RWPE1 (cell line): ENCODE measurements around the gene S100A16.

ENCODE experiments used
- CTCF ChIA-PET: fragments of 350-600 bp; sonication (Branson Sonifier 250); formaldehyde crosslinking; extraction: SDS; loops from one replicate; lab custom pipeline; 2021; lab: Yijun Ruan, JAX
- POLR2A ChIA-PET: fragments of 400-600 bp; formaldehyde crosslinking; extraction: SDS; loops from one replicate; lab custom pipeline; 2020; ENCODE audit warnings: antibody characterized with exemption; ENCODE audit not compliant: low non-redundant PET; lab: Yijun Ruan, JAX
- DNase-seq: peaks from one replicate; pipeline ENCODE4 v3.0.0; 2012; ENCODE audit warnings: low spot score
- H3K27ac ChIP-seq: fragments of 450-650 bp; 2 replicates; pipeline ENCODE4 v1.5.1; 2017
- TF ChIP-seq, protein P1 (sequence below): fragments of 450-650 bp; conservative IDR thresholded peaks from 2 replicates; pipeline ENCODE4 v1.5.1; 2017; ENCODE audit warnings: low read depth, mild to moderate bottlenecking

S100A16 gene

DNA sequence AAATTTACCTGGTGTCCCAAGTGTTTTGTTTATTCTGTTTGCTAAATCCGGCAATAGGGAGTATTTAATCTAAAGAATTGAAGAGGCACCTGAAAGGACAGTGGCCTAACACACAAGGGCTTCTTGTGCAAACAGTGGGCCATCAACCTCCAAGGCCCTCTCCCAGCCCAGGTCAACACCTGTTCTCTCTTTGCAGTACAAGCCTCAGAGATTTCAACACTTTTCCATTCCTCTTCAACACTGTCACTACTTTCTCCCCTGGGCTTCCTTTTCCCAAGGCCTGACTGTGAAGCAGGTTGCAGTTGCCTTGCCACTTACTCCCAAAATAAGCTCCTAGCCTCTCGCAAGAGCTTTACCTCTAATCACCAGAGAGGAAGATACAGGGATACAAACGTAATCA is 42.4 kb upstream of the S100A16 start:
- ChIA-PET CTCF (no interaction called here), POLR2A (no interaction called here)
- TF ChIP-seq, protein P1, sequence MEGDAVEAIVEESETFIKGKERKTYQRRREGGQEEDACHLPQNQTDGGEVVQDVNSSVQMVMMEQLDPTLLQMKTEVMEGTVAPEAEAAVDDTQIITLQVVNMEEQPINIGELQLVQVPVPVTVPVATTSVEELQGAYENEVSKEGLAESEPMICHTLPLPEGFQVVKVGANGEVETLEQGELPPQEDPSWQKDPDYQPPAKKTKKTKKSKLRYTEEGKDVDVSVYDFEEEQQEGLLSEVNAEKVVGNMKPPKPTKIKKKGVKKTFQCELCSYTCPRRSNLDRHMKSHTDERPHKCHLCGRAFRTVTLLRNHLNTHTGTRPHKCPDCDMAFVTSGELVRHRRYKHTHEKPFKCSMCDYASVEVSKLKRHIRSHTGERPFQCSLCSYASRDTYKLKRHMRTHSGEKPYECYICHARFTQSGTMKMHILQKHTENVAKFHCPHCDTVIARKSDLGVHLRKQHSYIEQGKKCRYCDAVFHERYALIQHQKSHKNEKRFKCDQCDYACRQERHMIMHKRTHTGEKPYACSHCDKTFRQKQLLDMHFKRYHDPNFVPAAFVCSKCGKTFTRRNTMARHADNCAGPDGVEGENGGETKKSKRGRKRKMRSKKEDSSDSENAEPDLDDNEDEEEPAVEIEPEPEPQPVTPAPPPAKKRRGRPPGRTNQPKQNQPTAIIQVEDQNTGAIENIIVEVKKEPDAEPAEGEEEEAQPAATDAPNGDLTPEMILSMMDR, result no peak

GRCh38 chr1:153652805-153653500 is 40.0 kb upstream of the S100A16 start:
- DNase-seq, result peak; percentile 44
- CTCF ChIA-PET, result no interaction called here
- H3K27ac ChIP-seq, result peak overlapping the region; percentile 50; the same call in 1 of the 2 replicates
- POLR2A ChIA-PET, result interaction anchor here (1.0 kb wide), 1 partner anchor 26 kb away, joined by 3 read pairs; no protein-coding TSS in a partner anchor
- TF ChIP-seq, protein P1, result no peak

More for the DNA sequence above, 42.4 kb upstream of the S100A16 start:
- no peak overlapping the region for H3K27ac ChIP-seq
- DNase-seq, result no peak

DNA sequence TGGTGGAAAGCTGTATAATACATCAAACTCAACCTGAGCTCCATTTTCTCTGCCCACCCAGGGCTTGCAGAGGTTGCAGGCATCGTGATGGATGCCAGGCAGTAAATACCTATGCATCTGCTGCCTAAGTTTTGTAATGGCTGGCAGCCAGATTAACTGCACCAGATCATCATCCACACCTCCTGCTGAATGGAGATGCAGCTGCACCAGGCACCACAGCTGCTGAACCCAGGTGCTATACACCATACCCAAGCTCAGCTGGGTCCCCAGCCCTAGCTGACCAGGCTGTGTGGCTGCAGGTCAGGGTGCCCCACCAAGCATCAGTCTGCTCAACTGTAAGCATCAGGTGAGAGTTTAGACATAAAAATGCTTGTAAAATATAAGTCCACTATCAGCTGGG is 38.8 kb upstream of the S100A16 start:
- DNase-seq, result no peak
- ChIA-PET CTCF (no interaction called here), POLR2A (interaction anchor here (0.6 kb wide), 1 partner anchor 12 kb away, joined by 3 read pairs; no protein-coding TSS in a partner anchor)
- TF ChIP-seq, protein P1, result no peak
- H3K27ac ChIP-seq, result no peak overlapping the region

GRCh38 chr1:153649863-153650235 is 36.9 kb upstream of the S100A16 start:
- no peak for DNase-seq
- H3K27ac ChIP-seq, result peak overlapping the region; percentile 44
- TF ChIP-seq, protein P1, result no peak
- CTCF ChIA-PET, result interaction anchor here (0.5 kb wide), 1 partner anchor 34 kb away, joined by 3 read pairs; the partner anchor contains the start of gene S100A14
- POLR2A ChIA-PET, result no interaction called here

GRCh38 chr1:153649137-153649862 is 36.4 kb upstream of the S100A16 start:
- DNase-seq, result no peak
- H3K27ac ChIP-seq, result peak overlapping the region; percentile 44
- POLR2A ChIA-PET, result no interaction called here
- TF ChIP-seq, protein P1, result no peak
- CTCF ChIA-PET, result interaction anchor here (0.5 to 0.6 kb wide), 2 partner anchors 33 to 96 kb away, joined by 3 to 5 read pairs; partner anchors contain the start of gene S100A14

GRCh38 chr1:153648000-153648643 is 35.2 kb upstream of the S100A16 start:
- ChIA-PET POLR2A (interaction anchor here (0.6 kb wide), 1 partner anchor 14 kb away, joined by 3 read pairs; the partner anchor contains the start of gene CHTOP), CTCF (no interaction called here)
- TF ChIP-seq, protein P1, result no peak
- DNase-seq, result no peak
- H3K27ac ChIP-seq, result peak overlapping the region; percentile 53
